Thymus (tissue), 14 donors: ENCODE data around the gene SP140. TPM values are rescaled to one million over a fixed set of nuclear protein-coding genes. Genes with fewer than 3 reads are reported as not detected.

Experiments
- DNase-seq, 9 donors: peaks; one replicate each; pipeline ENCODE4 v3.0.0-alpha.2; 2013; ENCODE audit warnings: low spot score in 9 of 9, low read depth in 6 of 9, missing footprints in 1 of 9
- H3K27ac ChIP-seq, 2 donors: one replicate each; pipeline ENCODE4 v1.5.1; 2013; ENCODE audit warnings: control low read depth in 1 of 2, low read depth in 1 of 2, low read length in 1 of 2, mild to moderate bottlenecking in 1 of 2, moderate library complexity in 1 of 2
- H3K27me3 ChIP-seq, 2 donors: one replicate each; pipeline ENCODE4 v1.5.1; 2013; ENCODE audit warnings: low read length in 1 of 2; ENCODE audit not compliant: control insufficient read depth in 2 of 2, insufficient read depth in 1 of 2
- H3K36me3 ChIP-seq, 2 donors: one replicate each; pipeline ENCODE4 v1.5.1; 2013; ENCODE audit warnings: low read length in 1 of 2, mild to moderate bottlenecking in 1 of 2, moderate library complexity in 1 of 2; ENCODE audit not compliant: control insufficient read depth in 2 of 2, insufficient read depth in 2 of 2
- H3K4me1 ChIP-seq, 2 donors: one replicate each; pipeline ENCODE4 v1.5.1; 2013; ENCODE audit warnings: low read length in 2 of 2; ENCODE audit not compliant: control insufficient read depth in 2 of 2, insufficient read depth in 2 of 2
- H3K4me3 ChIP-seq, 2 donors: one replicate each; pipeline ENCODE4 v1.5.1; 2013; ENCODE audit warnings: low read length in 2 of 2, control low read depth in 1 of 2, mild to moderate bottlenecking in 1 of 2
- H3K9me3 ChIP-seq, 2 donors: one replicate each; pipeline ENCODE4 v1.5.1; 2013; ENCODE audit warnings: low read length in 1 of 2, mild to moderate bottlenecking in 1 of 2; ENCODE audit not compliant: control insufficient read depth in 2 of 2, insufficient read depth in 1 of 2
- WGBS: extraction: QIAGEN DNeasy Blood & Tissue Kit; methylation state at CpG from one replicate; pipeline ENCODE4 v1.1.7; 2013; 5-methylcytosine and 5-hydroxymethylcytosine counted together
- long read RNA-seq, 10 donors: transcript quantifications; one replicate each; lab custom pipeline, GENCODE V29; 2026
- polyA plus RNA-seq: library from polyadenylated mRNA; stranded (reverse); fragments of 200-250 nt; gene quantifications from one replicate; pipeline ENCODE4 v1.2.3, GENCODE V29; 2013
- total RNA-seq: library from RNA; stranded (reverse); fragments of 120-200 nt; gene quantifications from one replicate; pipeline ENCODE4 v1.2.4, GENCODE V29; 2013
- donor health status: healthy.

The SP140 gene
- total RNA-seq (6.6 TPM), polyA plus RNA-seq (10.5 TPM)
- long read RNA-seq, donor 1 = 0 reads
- long read RNA-seq, donor 2 = 0 reads
- long read RNA-seq, donor 3, partial matches to known transcripts = 0 of 1 reads
- long read RNA-seq, donor 3, other reads (novel, unspliced or antisense) = 0 of 1 reads
- long read RNA-seq, donor 4, partial matches to known transcripts = 17 of 37 reads
- long read RNA-seq, donor 4, other reads (novel, unspliced or antisense) = 20 of 37 reads
- long read RNA-seq, donor 5, partial matches to known transcripts = 7 of 10 reads
- long read RNA-seq, donor 5, other reads (novel, unspliced or antisense) = 0 of 10 reads
- long read RNA-seq, donor 6 = 0 reads
- long read RNA-seq, donor 7, partial matches to known transcripts = 38 of 50 reads
- long read RNA-seq, donor 7, other reads (novel, unspliced or antisense) = 12 of 50 reads
- long read RNA-seq, donor 8, partial matches to known transcripts = 0 of 2 reads
- long read RNA-seq, donor 8, other reads (novel, unspliced or antisense) = 0 of 2 reads
- long read RNA-seq, donor 9, partial matches to known transcripts = 7 of 8 reads
- long read RNA-seq, donor 9, other reads (novel, unspliced or antisense) = 0 of 8 reads
- long read RNA-seq, donor 10 = 0 reads

- peaks cover under 1 to 1% of the 10 kb centered on the region in 2 donors for H3K4me1 ChIP-seq
- no peaks in the 10 kb centered on the region for H3K27me3 ChIP-seq
- H3K27ac ChIP-seq = peak within 1 kb of the TSS; percentile 23 to 85
- WGBS = 83% methylated on average over 8 of the region's 8 CpGs
- H3K36me3 ChIP-seq = no peaks in the 10 kb centered on the region
- peak within 1 kb of the TSS in 1 of 2 donors; percentile 6 for H3K4me3 ChIP-seq
- peak in 2 of 9 donors; percentile 10 to 53 for DNase-seq
- no peaks in the 10 kb centered on the region for H3K9me3 ChIP-seq
Observed at GRCh38 chr2:230225486-230225885, at the start of gene SP140. SP140 (plus strand) TSS chr2:230225736; CDS start chr2:230225845, 109 bp downstream.

GRCh38 chr2:230176996-230177395, 48.5 kb upstream of the SP140 start:
- peaks cover 62 to 71% of the 10 kb centered on the region in 2 donors for H3K36me3 ChIP-seq
- DNase-seq = no peak
- no peaks in the 10 kb centered on the region for H3K9me3 ChIP-seq
- no peaks in the 10 kb centered on the region for H3K4me1 ChIP-seq
- WGBS = 83% methylated on average over 3 of the region's 3 CpGs
- no peaks in the 10 kb centered on the region for H3K27me3 ChIP-seq
- H3K4me3 ChIP-seq = no peak overlapping the region
- H3K27ac ChIP-seq = no peak overlapping the region

- H3K27me3 ChIP-seq = no peaks in the 10 kb centered on the region
- no peaks in the 10 kb centered on the region for H3K4me1 ChIP-seq
- H3K9me3 ChIP-seq = no peaks in the 10 kb centered on the region
- WGBS = 91% methylated on average over 7 of the region's 7 CpGs
- H3K27ac ChIP-seq = no peak overlapping the region
- no peak for DNase-seq
- H3K4me3 ChIP-seq = no peak overlapping the region
- peaks cover 66 to 73% of the 10 kb centered on the region in 2 donors for H3K36me3 ChIP-seq
Observed at GRCh38 chr2:230178546-230179485, 46.7 kb upstream of the SP140 start.

- Histone ChIP-seq H3K4me3 (no peak overlapping the region), H3K9me3 (no peaks in the 10 kb centered on the region), H3K36me3 (peaks cover 67 to 74% of the 10 kb centered on the region in 2 donors), H3K27ac (no peak overlapping the region), H3K27me3 (no peaks in the 10 kb centered on the region), H3K4me1 (no peaks in the 10 kb centered on the region)
- WGBS = 98% methylated on average over 7 of the region's 7 CpGs
- DNase-seq = no peak
Observed at GRCh38 chr2:230179907-230180306, 45.6 kb upstream of the SP140 start.

- H3K27me3 ChIP-seq = no peaks in the 10 kb centered on the region
- WGBS = 98% methylated on average over 2 of the region's 2 CpGs
Observed at GRCh38 chr2:230181195-230181594, 44.3 kb upstream of the SP140 start.

GRCh38 chr2:230184727-230185578, 40.6 kb upstream of the SP140 start:
- DNase-seq = no peak
- Histone ChIP-seq H3K27me3 (no peaks in the 10 kb centered on the region), H3K27ac (no peak overlapping the region), H3K4me1 (no peaks in the 10 kb centered on the region), H3K4me3 (no peak overlapping the region), H3K36me3 (peaks cover 38 to 39% of the 10 kb centered on the region in 2 donors), H3K9me3 (no peaks in the 10 kb centered on the region)
- WGBS = 86% methylated on average over 10 of the region's 10 CpGs

More at GRCh38 chr2:230181195-230181594, 44.3 kb upstream of the SP140 start:
- DNase-seq = no peak
- Histone ChIP-seq H3K9me3 (no peaks in the 10 kb centered on the region), H3K4me1 (no peaks in the 10 kb centered on the region), H3K27ac (no peak overlapping the region), H3K4me3 (no peak overlapping the region), H3K36me3 (peaks cover 65 to 74% of the 10 kb centered on the region in 2 donors)

- H3K27ac ChIP-seq = no peak overlapping the region
- 93% methylated on average over 10 of the region's 10 CpGs for WGBS
- peaks cover 2 to 6% of the 10 kb centered on the region in 2 donors for H3K9me3 ChIP-seq
- no peaks in the 10 kb centered on the region for H3K4me1 ChIP-seq
- no peak overlapping the region for H3K4me3 ChIP-seq
- no peaks in the 10 kb centered on the region for H3K27me3 ChIP-seq
- peaks cover 59 to 78% of the 10 kb centered on the region in 2 donors for H3K36me3 ChIP-seq
- DNase-seq = no peak
Observed at GRCh38 chr2:230202430-230203109, 23.0 kb upstream of the SP140 start.
